Ovary (tissue), 3 donors: Measurements from ENCODE around the gene IL36G.

ENCODE experiments used
- POLR2A ChIP-seq: fragments of 450-650 bp; IDR thresholded peaks from one replicate; pipeline ENCODE4 v1.6.1; 2017; ENCODE audit warnings: antibody characterized with exemption, mild to moderate bottlenecking, moderate library complexity
- TF ChIP-seq, protein P1 (sequence below), 3 donors: fragments of 450-650 bp in 2 of 3; fragments of 200-600 bp in 1 of 3; IDR thresholded peaks; one replicate each; pipeline versions ENCODE4 v1.5.1 to v1.8.0; 2016 to 2022; ENCODE audit warnings: antibody characterized with exemption in 3 of 3, mild to moderate bottlenecking in 1 of 3
- donor health status: DM: no; HTN: no; CAD: no.

DNA sequence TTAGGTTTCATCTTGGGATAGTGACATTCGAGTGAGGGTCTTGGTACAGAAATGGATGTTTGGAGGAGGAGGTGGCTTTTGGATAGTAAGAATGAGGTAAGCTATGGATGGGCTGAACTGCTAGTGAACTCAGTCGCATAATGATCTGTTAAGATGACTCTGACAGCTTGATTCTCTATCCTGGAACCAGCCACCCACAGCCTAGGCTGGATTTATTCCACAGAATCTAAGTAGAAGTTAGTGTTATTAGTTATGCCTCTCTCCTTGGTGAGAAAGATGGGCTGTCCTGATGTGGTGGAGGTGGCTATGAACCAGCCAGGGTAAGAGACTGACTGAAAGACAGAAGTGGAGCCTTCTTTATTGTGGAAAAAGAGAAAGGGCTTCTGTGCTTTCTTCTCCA, 49.9 kb downstream of the IL36G start:
- TF ChIP-seq, protein P1, sequence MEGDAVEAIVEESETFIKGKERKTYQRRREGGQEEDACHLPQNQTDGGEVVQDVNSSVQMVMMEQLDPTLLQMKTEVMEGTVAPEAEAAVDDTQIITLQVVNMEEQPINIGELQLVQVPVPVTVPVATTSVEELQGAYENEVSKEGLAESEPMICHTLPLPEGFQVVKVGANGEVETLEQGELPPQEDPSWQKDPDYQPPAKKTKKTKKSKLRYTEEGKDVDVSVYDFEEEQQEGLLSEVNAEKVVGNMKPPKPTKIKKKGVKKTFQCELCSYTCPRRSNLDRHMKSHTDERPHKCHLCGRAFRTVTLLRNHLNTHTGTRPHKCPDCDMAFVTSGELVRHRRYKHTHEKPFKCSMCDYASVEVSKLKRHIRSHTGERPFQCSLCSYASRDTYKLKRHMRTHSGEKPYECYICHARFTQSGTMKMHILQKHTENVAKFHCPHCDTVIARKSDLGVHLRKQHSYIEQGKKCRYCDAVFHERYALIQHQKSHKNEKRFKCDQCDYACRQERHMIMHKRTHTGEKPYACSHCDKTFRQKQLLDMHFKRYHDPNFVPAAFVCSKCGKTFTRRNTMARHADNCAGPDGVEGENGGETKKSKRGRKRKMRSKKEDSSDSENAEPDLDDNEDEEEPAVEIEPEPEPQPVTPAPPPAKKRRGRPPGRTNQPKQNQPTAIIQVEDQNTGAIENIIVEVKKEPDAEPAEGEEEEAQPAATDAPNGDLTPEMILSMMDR (IDR thresholded peaks at IDR 0.05): no peak
- TF ChIP-seq POLR2A: no peak
